RWPE1 (cell line): ENCODE results near the gene CD6.

Source experiments
- CTCF ChIA-PET: fragments of 350-600 bp; sonication (Branson Sonifier 250); formaldehyde crosslinking; extraction: SDS; loops from one replicate; lab custom pipeline; 2021; lab: Yijun Ruan, JAX
- POLR2A ChIA-PET: fragments of 400-600 bp; formaldehyde crosslinking; extraction: SDS; loops from one replicate; lab custom pipeline; 2020; ENCODE audit warnings: antibody characterized with exemption; ENCODE audit not compliant: low non-redundant PET; lab: Yijun Ruan, JAX
- DNase-seq: peaks from one replicate; pipeline ENCODE4 v3.0.0; 2012; ENCODE audit warnings: low spot score
- H3K27ac ChIP-seq: fragments of 450-650 bp; 2 replicates; pipeline ENCODE4 v1.5.1; 2017
- CTCF ChIP-seq: fragments of 450-650 bp; conservative IDR thresholded peaks from 2 replicates; pipeline ENCODE4 v1.5.1; 2017; ENCODE audit warnings: low read depth, mild to moderate bottlenecking

CD6 gene

GRCh38 chr11:60927600-60927999, 43.9 kb upstream of the CD6 start:
- no peak for TF ChIP-seq CTCF
- no peak for DNase-seq
- CTCF ChIA-PET: interaction anchor here (0.7 kb wide), 1 partner anchor 15 kb away, joined by 5 read pairs; no protein-coding TSS in a partner anchor
- POLR2A ChIA-PET: no interaction called here
- no peak overlapping the region for H3K27ac ChIP-seq

GRCh38 chr11:60928563-60929001, 42.9 kb upstream of the CD6 start:
- H3K27ac ChIP-seq: no peak overlapping the region
- ChIA-PET POLR2A (no interaction called here), CTCF (interaction anchor here (0.6 kb wide), 1 partner anchor 344 kb away, joined by 3 read pairs; no protein-coding TSS in a partner anchor)
- DNase-seq: no peak
- no peak for TF ChIP-seq CTCF

- DNase-seq: no peak
- POLR2A ChIA-PET: no interaction called here
- TF ChIP-seq CTCF: no peak
- H3K27ac ChIP-seq: no peak overlapping the region
- CTCF ChIA-PET: interaction anchor here (0.6 to 0.7 kb wide), 3 partner anchors 41 to 150 kb away, joined by 3 to 5 read pairs (median 3); no protein-coding TSS in a partner anchor
Measured at GRCh38 chr11:60929764-60930163, 41.7 kb upstream of the CD6 start.

- ChIA-PET CTCF (interaction anchor here (0.6 kb wide), 1 partner anchor 151 kb away, joined by 3 read pairs; no protein-coding TSS in a partner anchor), POLR2A (no interaction called here)
- DNase-seq: no peak
- TF ChIP-seq CTCF: no peak
- no peak overlapping the region; the same call in 1 of the 2 replicates for H3K27ac ChIP-seq
Measured at GRCh38 chr11:60930394-60930793, 41.1 kb upstream of the CD6 start.

- no peak overlapping the region for H3K27ac ChIP-seq
Measured at GRCh38 chr11:60931917-60932316, 39.6 kb upstream of the CD6 start.

More at GRCh38 chr11:60931917-60932316, 39.6 kb upstream of the CD6 start:
- TF ChIP-seq CTCF: no peak
- no peak for DNase-seq
- POLR2A ChIA-PET: no interaction called here
- CTCF ChIA-PET: interaction anchor here (0.7 kb wide), 1 partner anchor 16 kb away, joined by 3 read pairs; no protein-coding TSS in a partner anchor
